ENCODE results near the gene TBC1D1. TPM values are rescaled to one million over a fixed set of nuclear protein-coding genes. Genes with fewer than 3 reads are reported as not detected.

TBC1D1 gene
- total and polyA plus RNA-seq, 2 of the 8 experiments (the other 6 are each of a cell fraction or from before 2014, with no cell fraction given), result 96.9 to 162 TPM

GRCh38 chr4:38056011-38056685, 165.3 kb downstream of the TBC1D1 start:
- TF ChIP-seq CEBPB (IDR thresholded peaks at IDR 0.05; ENCODE audit: low read depth, low read length) (no peak), CBX8 (IDR thresholded peaks at IDR 0.05; ENCODE audit: borderline replicate concordance, low read depth, low read length) (no peak), GABPA (IDR thresholded peaks at IDR 0.05; ENCODE audit: borderline replicate concordance, insufficient read depth, low read length) (no peak), BACH1 (IDR thresholded peaks at IDR 0.05; ENCODE audit: low read length) (no peak), SIN3A (conservative IDR thresholded peaks at IDR 0.05 in 1 of 2, IDR thresholded peaks at IDR 0.05 in 1 of 2; ENCODE audit: low read depth in 1 of 2, low read length in 2 of 2) (no peak), RXRA (IDR thresholded peaks at IDR 0.05; ENCODE audit: insufficient read depth, low read depth, low read length) (no peak), SAP30 (IDR thresholded peaks at IDR 0.05; ENCODE audit: insufficient read depth, insufficient replicate concordance, low read length) (no peak), TAF1 (IDR thresholded peaks at IDR 0.05; ENCODE audit: low read depth, low read length) (no peak), GTF2F1 (IDR thresholded peaks at IDR 0.05; ENCODE audit: borderline replicate concordance, low read depth, low read length) (no peak), NRF1 (IDR thresholded peaks at IDR 0.05; ENCODE audit: low read depth, low read length) (no peak)
- DNase-seq (ENCODE audit: low read depth in 1 of 2, low spot score in 2 of 2), result no peak
- Histone ChIP-seq H3K4me2 (ENCODE audit: insufficient read depth in 1 of 2, low read depth in 2 of 2, low read length in 2 of 2) (no peak overlapping the region), H3K56ac (replicated peaks; ENCODE audit: insufficient read length, low read depth, low read length) (no peak overlapping the region), H2BK120ac (replicated peaks; ENCODE audit: low read depth, low read length) (no peak overlapping the region), H2BK15ac (ENCODE audit: low read length) (no peak overlapping the region), H2AK5ac (ENCODE audit: low read depth, low read length) (no peak overlapping the region), H3K18ac (ENCODE audit: extremely low read depth, low read length) (no peak overlapping the region), H3K14ac (ENCODE audit: insufficient read length) (no peak overlapping the region), H3K9me3 (ENCODE audit: insufficient read depth in 2 of 2, low read depth in 1 of 2, low read length in 1 of 2) (no peaks in the 10 kb centered on the region), H3K4me3 (ENCODE audit: extremely low read depth in 1 of 4, insufficient read depth in 2 of 4, low read depth in 3 of 4, low read length in 4 of 4) (no peak overlapping the region), H2BK12ac (ENCODE audit: low read depth, low read length) (no peak overlapping the region), H3K9ac (replicated peaks in 1 of 4; ENCODE audit: extremely low read depth in 1 of 4, low read depth in 3 of 4, low read length in 3 of 4) (no peak overlapping the region), H3K36me3 (ENCODE audit: control insufficient read depth in 2 of 4, insufficient read depth in 4 of 4, low read length in 3 of 4) (peaks cover 0 to 31% (median 0%) of the 10 kb centered on the region in 4 experiments; a peak in 4 of 8 replicates), H3K27me3 (replicated peaks in 1 of 4; ENCODE audit: control insufficient read depth in 3 of 4, extremely low read depth in 1 of 4, insufficient read depth in 3 of 4, low read length in 3 of 4) (no peaks in the 10 kb centered on the region), H2BK5ac (ENCODE audit: low read depth, low read length) (no peak overlapping the region), H3K4me1 (replicated peaks in 1 of 4; ENCODE audit: control insufficient read depth in 3 of 4, insufficient read depth in 4 of 4, low read length in 3 of 4) (no peaks in the 10 kb centered on the region), H4K20me1 (replicated peaks in 1 of 2; ENCODE audit: control insufficient read depth in 1 of 2, insufficient read depth in 2 of 2, low read length in 2 of 2) (peaks cover 0 to 2% of the 10 kb centered on the region in 2 experiments), H3K4ac (replicated peaks; ENCODE audit: insufficient read length, low read depth, low read length) (no peak overlapping the region), H2AFZ (ENCODE audit: low read length) (no peak overlapping the region), H4K91ac (replicated peaks; ENCODE audit: insufficient read length, low read length) (no peak overlapping the region), H3K79me2 (ENCODE audit: control insufficient read depth in 1 of 2, insufficient read depth in 2 of 2, low read length in 2 of 2) (no peaks in the 10 kb centered on the region), H2BK20ac (ENCODE audit: low read length) (no peak overlapping the region), H3K79me1 (ENCODE audit: low read depth, low read length) (peaks cover 3% of the 10 kb centered on the region; the same call in 1 of the 2 replicates), H4K8ac (ENCODE audit: extremely low read depth, insufficient read depth, low read length) (no peak overlapping the region), H4K5ac (ENCODE audit: insufficient read length, low read depth, low read length) (no peak overlapping the region), H3K23ac (ENCODE audit: insufficient read length) (no peak overlapping the region), H3K23me2 (ENCODE audit: low read depth, low read length) (no peaks in the 10 kb centered on the region), H3K27ac (ENCODE audit: low read depth, low read length) (no peak overlapping the region; the same call in 1 of the 2 replicates)
- ChIA-PET POLR2A (ENCODE audit: partially characterized antibody) (interaction anchor here (0.6 kb wide), 1 partner anchor 9 kb away, joined by 3 read pairs; no protein-coding TSS in a partner anchor), CTCF (ENCODE audit: partially characterized antibody) (interaction anchor here (0.8 to 3.1 kb wide), 7 partner anchors 8 to 119 kb away, joined by 3 to 16 read pairs (median 4); no protein-coding TSS in a partner anchor)
- FAIRE-seq, result no peak
- 93% methylated on average over 10 of the region's 10 CpGs; no CpG with 5 or more reads in 1 of the 2 experiments for WGBS, 2 experiments (ENCODE audit: extremely low coverage in 1 of 2, insufficient coverage in 1 of 2, insufficient read length in 1 of 2, insufficient replicate concordance in 2 of 2, low coverage in 1 of 2, low lambda C conversion rate in 2 of 2, missing lambda C conversion rate in 1 of 2)
